IPS DF 19.7 (cell line): Measurements from ENCODE around the gene MUC16.

Experiments
- DNase-seq: peaks from one replicate; pipeline ENCODE4 v3.0.0-alpha.2; 2013; ENCODE audit warnings: low read depth, low spot score

MUC16 gene

GRCh38 chr19:9009431-9009830 lies 778 bp downstream of the MUC16 start:
- DNase-seq: no peak

- DNase-seq: no peak
These were observed 1.5 kb downstream of the MUC16 start for GRCh38 chr19:9008667-9009066.

GRCh38 chr19:9000933-9001332 lies 9.3 kb downstream of the MUC16 start:
- no peak for DNase-seq

GRCh38 chr19:8988204-8988603 lies 22.0 kb downstream of the MUC16 start:
- peak; percentile 30 for DNase-seq

GRCh38 chr19:8986296-8986695 lies 23.9 kb downstream of the MUC16 start:
- DNase-seq: no peak

- no peak for DNase-seq
These were observed 36.6 kb downstream of the MUC16 start for GRCh38 chr19:8973501-8974091.

GRCh38 chr19:8965887-8966286 lies 44.3 kb downstream of the MUC16 start:
- no peak for DNase-seq
